CD14-positive monocyte (primary cell): ENCODE results near the gene CENPP. TPM values are rescaled to one million over a fixed set of nuclear protein-coding genes. Genes with fewer than 3 reads are reported as not detected.

Source experiments
- DNase-seq, 3 donors: peaks; one replicate each; pipeline ENCODE4 v3.0.0-alpha.2; 2011 to 2022
- H2AFZ ChIP-seq: 2 replicates; pipeline ENCODE4 v1.6.0; 2012; ENCODE audit warnings: mild to moderate bottlenecking, low read depth, low read length, inconsistent platforms; ENCODE audit not compliant: insufficient read depth, poor library complexity, severe bottlenecking
- H3K27ac ChIP-seq, 2 donors: 1 replicate in 1 of 2; 2 replicates in 1 of 2; pipeline ENCODE4 v1.5.1; 2012 to 2013; ENCODE audit warnings: low read length in 2 of 2, control low read depth in 1 of 2, inconsistent platforms in 1 of 2, low read depth in 1 of 2, mild to moderate bottlenecking in 1 of 2
- H3K27me3 ChIP-seq, 2 donors: one replicate each; pipeline versions ENCODE4 v1.6.0 to v1.6.1; 2011 to 2013; ENCODE audit warnings: low read length in 2 of 2; ENCODE audit not compliant: control insufficient read depth in 2 of 2, insufficient read depth in 2 of 2
- H3K36me3 ChIP-seq, 2 donors: replicated peaks in 1 of 2; 1 replicate in 1 of 2; 2 replicates in 1 of 2; pipeline versions ENCODE4 v1.5.1 to v1.6.1; 2012 to 2013; ENCODE audit warnings: low read length in 2 of 2, control low read depth in 1 of 2, inconsistent platforms in 1 of 2, mild to moderate bottlenecking in 1 of 2; ENCODE audit not compliant: insufficient read depth in 2 of 2, control insufficient read depth in 1 of 2
- H3K4me1 ChIP-seq, 2 donors: 1 replicate in 1 of 2; 2 replicates in 1 of 2; pipeline versions ENCODE4 v1.5.1 to v1.6.1; 2012 to 2013; ENCODE audit warnings: low read length in 2 of 2, control low read depth in 1 of 2, inconsistent platforms in 1 of 2, mild to moderate bottlenecking in 1 of 2, moderate library complexity in 1 of 2; ENCODE audit not compliant: insufficient read depth in 2 of 2, control insufficient read depth in 1 of 2
- H3K4me2 ChIP-seq: replicated peaks from 2 replicates; pipeline ENCODE3; 2012; ENCODE audit warnings: low read length, moderate library complexity, mild to moderate bottlenecking; ENCODE audit not compliant: poor library complexity, severe bottlenecking; ENCODE audit errors: extremely low read depth
- H3K4me3 ChIP-seq, 3 experiments: fragments of 200-600 bp in 1 of 3; sonication (generic) in 1 of 3; replicated peaks in 1 of 3; 1 replicate in 2 of 3; 2 replicates in 1 of 3; pipeline ENCODE4 v1.5.1; 2011 to 2013; ENCODE audit warnings: low read length in 3 of 3, mild to moderate bottlenecking in 3 of 3, control low read depth in 2 of 3, low read depth in 2 of 3, inconsistent platforms in 1 of 3, moderate library complexity in 1 of 3
- H3K79me2 ChIP-seq: 2 replicates; pipeline ENCODE4 v1.6.0; 2012; ENCODE audit warnings: mild to moderate bottlenecking, control low read depth, inconsistent platforms, low read length, moderate library complexity; ENCODE audit not compliant: insufficient read depth
- H3K9ac ChIP-seq: 2 replicates; pipeline ENCODE4 v1.6.0; 2017; ENCODE audit warnings: low read length, mild to moderate bottlenecking; ENCODE audit not compliant: insufficient read depth, poor library complexity, severe bottlenecking
- H3K9me3 ChIP-seq, 2 donors: replicated peaks in 1 of 2; 1 replicate in 1 of 2; 2 replicates in 1 of 2; pipeline versions ENCODE4 v1.5.1 to v1.6.1; 2012 to 2013; ENCODE audit warnings: low read length in 2 of 2, control low read depth in 1 of 2; ENCODE audit not compliant: control insufficient read depth in 1 of 2, insufficient read depth in 1 of 2
- H4K20me1 ChIP-seq: 2 replicates; pipeline ENCODE4 v1.6.0; 2012; ENCODE audit warnings: mild to moderate bottlenecking, low read length, control low read depth, moderate library complexity; ENCODE audit not compliant: insufficient read depth
- H3K27ac Mint-ChIP-seq, 7 donors: one replicate each; pipeline ENCODE4 v1.8.0; 2020; ENCODE audit warnings: mild to moderate bottlenecking in 7 of 7, mixed read lengths in 7 of 7, moderate library complexity in 6 of 7, inconsistent platforms in 2 of 7
- H3K27me3 Mint-ChIP-seq, 3 donors: one replicate each; pipeline ENCODE4 v1.8.0; 2021 to 2022; ENCODE audit warnings: low read depth in 3 of 3, mild to moderate bottlenecking in 3 of 3, mixed read lengths in 3 of 3, moderate library complexity in 3 of 3, inconsistent platforms in 1 of 3
- H3K36me3 Mint-ChIP-seq, 2 donors: one replicate each; pipeline ENCODE4 v1.8.0; 2020; ENCODE audit warnings: mixed read lengths in 2 of 2, inconsistent platforms in 1 of 2, mild to moderate bottlenecking in 1 of 2
- H3K4me1 Mint-ChIP-seq: one replicate; pipeline ENCODE4 v1.8.0; 2020; ENCODE audit warnings: mild to moderate bottlenecking, mixed read lengths
- H3K4me3 Mint-ChIP-seq, 2 donors: one replicate each; pipeline ENCODE4 v1.8.0; 2020; ENCODE audit warnings: mild to moderate bottlenecking in 2 of 2, mixed read lengths in 2 of 2, moderate library complexity in 1 of 2
- H3K9me3 Mint-ChIP-seq, 7 donors: one replicate each; pipeline ENCODE4 v1.8.0; 2020 to 2022; ENCODE audit warnings: mixed read lengths in 7 of 7, mild to moderate bottlenecking in 6 of 7, moderate library complexity in 6 of 7, inconsistent platforms in 2 of 7
- CTCF ChIP-seq: fragments of 200-600 bp; IDR thresholded peaks from one replicate; pipeline ENCODE4 v1.8.0; 2022; ENCODE audit warnings: antibody characterized with exemption, mild to moderate bottlenecking
- WGBS: methylation state at CpG from one replicate; pipeline ENCODE4 v1.1.5; 2013; ENCODE audit warnings: missing lambda C conversion rate; ENCODE audit not compliant: insufficient coverage; 5-methylcytosine and 5-hydroxymethylcytosine counted together
- intact Hi-C, 2 donors: fragments of 100-400 bp; cut with micrococcal nuclease; formaldehyde crosslinking; loops; one replicate each; pipeline versions ENCODE4 v1.15.0 to v1.15.1; 2023
- polyA plus RNA-seq, 3 donors: library from polyadenylated mRNA; depleted of rRNA in 1 of 3; unstranded in 2 of 3; stranded (reverse) in 1 of 3; fragments of 300-500 nt in 2 of 3; fragments of >200 nt in 1 of 3; fragmentation: Illumina TruSeq in 2 of 3; gene quantifications; 1 replicate in 2 of 3; 2 replicates in 1 of 3; pipeline ENCODE4 v1.2.3, GENCODE V29; 2012 to 2021

CENPP gene
- polyA plus RNA-seq, 3 donors: 0.50 to 1.1 (median 1.1) TPM

- H3K4me2 ChIP-seq: no peak overlapping the region
- Mint-ChIP-seq H3K27me3 (no peaks in the 10 kb centered on the region), H3K36me3 (peaks cover 0 to 2% of the 10 kb centered on the region in 2 donors), H3K4me3 (no peak overlapping the region), H3K27ac (no peak overlapping the region), H3K4me1 (no peaks in the 10 kb centered on the region), H3K9me3 (peaks cover 0 to 2% (median 0%) of the 10 kb centered on the region in 7 donors)
- no peak overlapping the region for H3K4me3 ChIP-seq
- H2AFZ ChIP-seq: no peak overlapping the region
- TF ChIP-seq CTCF: no peak
- no peaks in the 10 kb centered on the region for H3K4me1 ChIP-seq
- H3K9ac ChIP-seq: no peak overlapping the region
- H4K20me1 ChIP-seq: no peaks in the 10 kb centered on the region
- DNase-seq: no peak
- no peaks in the 10 kb centered on the region for H3K27me3 ChIP-seq
- H3K9me3 ChIP-seq: no peaks in the 10 kb centered on the region
- H3K27ac ChIP-seq: no peak overlapping the region
- H3K36me3 ChIP-seq: no peaks in the 10 kb centered on the region
- WGBS: no CpG with 5 or more reads among the region's 1 CpG
- H3K79me2 ChIP-seq: no peaks in the 10 kb centered on the region
- intact Hi-C loops: no loop called here
Measured at GRCh38 chr9:92393686-92394085, 67.9 kb downstream of the CENPP start.

- Mint-ChIP-seq H3K27me3 (no peaks in the 10 kb centered on the region), H3K36me3 (peaks cover 0 to 2% of the 10 kb centered on the region in 2 donors), H3K4me1 (no peaks in the 10 kb centered on the region), H3K4me3 (no peak overlapping the region), H3K27ac (no peak overlapping the region), H3K9me3 (peaks cover 0 to 2% (median 0%) of the 10 kb centered on the region in 7 donors)
- H3K27me3 ChIP-seq: no peaks in the 10 kb centered on the region
- H2AFZ ChIP-seq: no peak overlapping the region
- H4K20me1 ChIP-seq: no peaks in the 10 kb centered on the region
- H3K4me3 ChIP-seq: no peak overlapping the region
- no peak for DNase-seq
- intact Hi-C loops: no loop called here
- no peaks in the 10 kb centered on the region for H3K36me3 ChIP-seq
- H3K4me1 ChIP-seq: no peaks in the 10 kb centered on the region
- no peaks in the 10 kb centered on the region for H3K79me2 ChIP-seq
- no peaks in the 10 kb centered on the region for H3K9me3 ChIP-seq
- no peak overlapping the region for H3K4me2 ChIP-seq
- no peak overlapping the region for H3K27ac ChIP-seq
- WGBS: 100% methylated on average over 1 of the region's 1 CpG
- no peak overlapping the region for H3K9ac ChIP-seq
- TF ChIP-seq CTCF: no peak
Measured at GRCh38 chr9:92395617-92396016, 69.9 kb downstream of the CENPP start.
